CD1c-positive myeloid dendritic cell (primary cell): Measurements from ENCODE around the gene NLGN4X.
"Not testable (repeated sequence)": the region's sequence is repeated elsewhere in the genome, so short reads cannot be mapped to it uniquely, and the experiment has no call there.

Source experiments
- DNase-seq: peaks from one replicate; pipeline ENCODE4 v3.0.0-alpha.2; 2016; ENCODE audit errors: extremely low spot score

The NLGN4X gene

GRCh38 chrX:6005856-6006255 is 222.8 kb downstream of the NLGN4X start:
- DNase-seq = no peak

- DNase-seq = no peak
Measured at GRCh38 chrX:6004529-6004928, 224.1 kb downstream of the NLGN4X start.

- no peak for DNase-seq
Measured at GRCh38 chrX:6002056-6002455, 226.6 kb downstream of the NLGN4X start.

- DNase-seq = no peak
Measured at GRCh38 chrX:5998901-5999300, 229.8 kb downstream of the NLGN4X start.

GRCh38 chrX:5998456-5998855 is 230.2 kb downstream of the NLGN4X start:
- DNase-seq = no peak

- DNase-seq = no peak
Measured at GRCh38 chrX:5991393-5991792, 237.3 kb downstream of the NLGN4X start.

GRCh38 chrX:5979338-5979737 is 249.3 kb downstream of the NLGN4X start:
- DNase-seq = no peak

- no peak for DNase-seq
Measured at GRCh38 chrX:5976332-5976731, 252.3 kb downstream of the NLGN4X start.

GRCh38 chrX:5971300-5971699 is 257.4 kb downstream of the NLGN4X start:
- DNase-seq = no peak

GRCh38 chrX:5965406-5965805 is 263.3 kb downstream of the NLGN4X start:
- DNase-seq = no peak

- no peak for DNase-seq
Measured at GRCh38 chrX:5959286-5959685, 269.4 kb downstream of the NLGN4X start.

GRCh38 chrX:5958523-5958922 is 270.1 kb downstream of the NLGN4X start:
- DNase-seq = no peak

GRCh38 chrX:5957506-5957905 is 271.2 kb downstream of the NLGN4X start:
- DNase-seq = no peak

GRCh38 chrX:5936438-5936837 is 292.2 kb downstream of the NLGN4X start:
- no peak for DNase-seq

GRCh38 chrX:5928224-5928623 is 300.4 kb downstream of the NLGN4X start:
- DNase-seq = no peak

- no peak for DNase-seq
Measured at GRCh38 chrX:5916945-5917344, 311.7 kb downstream of the NLGN4X start.

GRCh38 chrX:5915783-5916182 is 312.9 kb downstream of the NLGN4X start:
- no peak for DNase-seq

GRCh38 chrX:5907207-5907606 is 321.5 kb downstream of the NLGN4X start:
- DNase-seq = no peak

- not testable (repeated sequence) for DNase-seq
Measured at GRCh38 chrX:5903586-5904190, 325.0 kb downstream of the NLGN4X start.

GRCh38 chrX:5898463-5898862 is 330.2 kb downstream of the NLGN4X start:
- no peak for DNase-seq

GRCh38 chrX:5891378-5891777 is 337.3 kb downstream of the NLGN4X start:
- no peak for DNase-seq

- DNase-seq = peak; percentile 29
Measured at GRCh38 chrX:5876984-5877596, 351.6 kb downstream of the NLGN4X start.

- no peak for DNase-seq
Measured at GRCh38 chrX:5870238-5870637, 358.4 kb downstream of the NLGN4X start.

- DNase-seq = no peak
Measured at GRCh38 chrX:5869786-5870185, 358.9 kb downstream of the NLGN4X start.
